ENCODE results near the gene SLC30A10. TPM values are rescaled to one million over a fixed set of nuclear protein-coding genes. Genes with fewer than 3 reads are reported as not detected.
"Not testable (repeated sequence)": the region's sequence is repeated elsewhere in the genome, so short reads cannot be mapped to it uniquely, and the experiment has no call there.

Gene SLC30A10
- 0.18 TPM in 1 of 2 replicates, not detected in the other for total RNA-seq (2014; rRNA removed; shearing (Covaris generic))
- polyA plus RNA-seq (2015; cell fraction: cytosol; rRNA removed) = 0.15 TPM in 1 of 2 replicates, not detected in the other
- polyA plus RNA-seq (2015; cell fraction: nucleus; rRNA removed) = 0.25 and 0.41 TPM in 2 replicates

DNA sequence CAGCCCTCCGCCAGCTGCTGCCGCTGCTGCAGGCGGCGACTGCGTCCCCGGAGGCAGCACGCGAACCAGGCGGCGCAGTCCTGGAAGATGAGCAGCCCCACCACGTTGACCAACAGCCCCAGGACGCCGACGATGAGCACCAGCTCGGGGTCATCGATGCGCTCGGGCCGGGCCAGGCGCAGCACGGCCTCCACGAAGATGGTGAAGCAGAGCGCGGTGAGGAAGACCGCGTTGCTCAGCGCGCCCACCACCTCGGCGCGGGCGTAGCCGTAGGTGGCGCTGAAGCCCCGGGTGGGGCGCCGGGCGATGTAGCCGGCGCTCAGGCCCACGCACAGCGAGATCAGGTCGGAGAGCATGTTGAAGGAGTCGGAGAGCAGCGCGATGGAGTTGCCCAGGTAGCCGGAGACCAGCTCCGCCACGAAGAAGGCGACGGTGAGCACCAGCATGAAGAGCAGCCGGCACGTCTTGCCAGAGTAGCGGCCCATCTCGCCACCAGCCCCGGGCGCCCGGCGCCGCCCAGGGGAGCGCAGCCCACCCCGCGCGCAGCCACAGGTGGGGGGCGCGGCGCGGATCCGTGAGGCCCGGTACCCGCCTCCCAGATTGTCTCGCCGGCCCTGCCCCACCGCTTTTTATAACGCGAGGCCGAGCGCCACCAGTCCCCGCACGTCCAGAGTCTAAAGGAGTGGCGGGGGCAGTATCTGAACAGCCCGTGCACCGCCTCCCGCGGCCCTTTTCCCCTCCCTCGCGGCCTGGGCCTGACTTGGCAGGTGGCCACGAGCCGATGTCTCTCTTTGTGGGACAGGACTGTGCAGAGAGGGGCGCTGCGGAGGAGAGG lies at the start of gene SLC30A10:
TSS of gene SLC30A10 (minus strand) at position 602 of the 835 bp plus-strand sequence. CDS start at position 485, 117 bp downstream.
- DNase-seq (ENCODE audit: low read depth, low spot score) = no peak
- in situ Hi-C loops (cut with HindIII; ENCODE audit: low pct_unique_long_range_greater_than_20kb, low sequenced_read_pairs) = no loop called here

DNA sequence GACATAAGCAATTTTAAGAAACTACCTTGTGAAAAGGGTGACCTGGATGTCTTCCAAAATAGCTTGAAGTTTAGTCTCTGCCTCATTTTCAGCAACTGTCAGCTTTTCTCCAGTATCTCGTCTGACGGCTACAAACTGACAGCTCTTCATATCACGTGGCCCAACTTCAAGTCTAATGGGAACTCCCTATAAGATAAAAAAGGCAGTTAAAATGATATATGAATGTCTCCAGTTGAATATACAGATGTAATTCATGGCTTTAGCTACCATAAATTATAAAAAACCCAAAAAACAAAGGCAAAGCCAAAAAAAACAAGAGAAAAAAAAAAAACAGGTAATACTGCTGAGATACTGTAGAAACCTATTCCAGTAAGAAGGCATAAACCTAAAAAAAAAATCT lies 44.9 kb upstream of the SLC30A10 start:
- DNase-seq (ENCODE audit: low read depth, low spot score) = no peak
- in situ Hi-C loops (cut with HindIII; ENCODE audit: low pct_unique_long_range_greater_than_20kb, low sequenced_read_pairs) = loop anchor here (10.0 kb wide), 1 partner anchor 98 kb away; no protein-coding TSS in a partner anchor

DNA sequence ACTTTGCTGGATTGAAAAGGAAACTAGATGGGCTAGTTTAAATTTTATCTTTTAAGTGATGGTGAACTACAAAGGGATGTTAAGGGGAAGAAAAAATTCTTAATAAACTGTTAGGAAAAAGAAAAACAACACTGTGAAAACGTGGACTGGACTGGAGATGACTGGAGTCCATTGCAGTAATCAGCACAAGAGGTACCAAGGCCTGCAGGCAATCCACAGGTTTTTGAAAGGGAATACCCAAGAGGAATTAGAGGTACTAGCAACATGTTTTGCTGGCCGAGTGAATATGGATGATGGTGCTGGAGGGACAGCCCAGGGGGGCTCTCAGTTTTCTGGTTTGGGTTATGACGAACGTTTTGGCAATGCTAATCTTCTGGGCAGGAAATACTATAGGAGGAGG lies 39.0 kb upstream of the SLC30A10 start:
- in situ Hi-C loops (cut with HindIII; ENCODE audit: low pct_unique_long_range_greater_than_20kb, low sequenced_read_pairs) = no loop called here
- DNase-seq (ENCODE audit: low read depth, low spot score) = no peak

DNA sequence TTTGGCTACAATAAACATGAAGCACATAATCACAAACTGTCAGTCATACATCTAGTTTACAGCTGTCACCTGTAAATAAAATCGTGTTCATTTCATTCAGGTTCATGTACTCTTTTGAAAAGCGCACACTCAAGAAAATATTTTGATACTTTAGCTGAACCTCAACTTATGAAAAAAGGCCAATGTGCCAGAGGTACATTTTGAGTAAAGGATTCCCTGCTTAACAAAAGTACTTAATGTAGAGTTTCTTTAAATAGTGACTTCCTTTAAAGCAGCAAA lies 37.7 kb upstream of the SLC30A10 start:
- no peak for DNase-seq (ENCODE audit: low read depth, low spot score)
- in situ Hi-C loops (cut with HindIII; ENCODE audit: low pct_unique_long_range_greater_than_20kb, low sequenced_read_pairs) = no loop called here

DNA sequence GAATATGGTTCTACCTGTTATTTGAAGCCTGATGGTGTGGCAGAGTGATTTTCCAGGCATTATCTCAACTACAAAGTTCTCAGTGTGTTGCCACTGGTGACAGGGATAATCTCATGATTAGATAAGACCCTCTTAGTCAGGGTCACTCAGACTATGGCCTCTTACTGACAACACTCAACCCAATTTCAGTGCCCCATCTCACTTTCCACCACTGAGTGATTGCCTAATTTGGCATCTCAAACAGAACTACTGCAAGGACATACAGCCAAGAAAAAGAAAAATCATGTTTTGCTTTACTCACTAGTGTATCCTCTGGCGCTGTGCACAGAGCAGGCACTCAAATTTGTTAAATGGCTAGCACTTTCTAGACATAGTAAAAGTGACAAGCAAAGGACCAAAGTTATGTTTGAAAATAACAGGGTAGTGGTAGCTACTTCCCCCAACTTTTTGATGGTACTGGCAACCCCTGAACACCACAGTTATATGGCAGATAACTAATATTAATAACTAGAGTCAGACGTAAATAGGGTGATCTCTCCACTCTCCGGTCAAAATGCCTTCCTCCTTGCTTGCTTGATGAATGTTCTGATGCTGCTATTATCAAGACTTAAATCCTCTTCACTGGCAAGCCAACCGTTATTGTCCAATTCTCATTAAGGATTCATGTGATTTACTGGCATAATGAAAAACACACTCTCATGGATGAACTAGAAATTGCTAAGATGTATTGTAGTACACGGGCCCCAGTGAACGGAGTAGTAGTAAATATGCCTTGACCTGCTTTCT lies 37.1 kb upstream of the SLC30A10 start:
- no peak for DNase-seq (ENCODE audit: low read depth, low spot score)
- in situ Hi-C loops (cut with HindIII; ENCODE audit: low pct_unique_long_range_greater_than_20kb, low sequenced_read_pairs) = no loop called here

DNA sequence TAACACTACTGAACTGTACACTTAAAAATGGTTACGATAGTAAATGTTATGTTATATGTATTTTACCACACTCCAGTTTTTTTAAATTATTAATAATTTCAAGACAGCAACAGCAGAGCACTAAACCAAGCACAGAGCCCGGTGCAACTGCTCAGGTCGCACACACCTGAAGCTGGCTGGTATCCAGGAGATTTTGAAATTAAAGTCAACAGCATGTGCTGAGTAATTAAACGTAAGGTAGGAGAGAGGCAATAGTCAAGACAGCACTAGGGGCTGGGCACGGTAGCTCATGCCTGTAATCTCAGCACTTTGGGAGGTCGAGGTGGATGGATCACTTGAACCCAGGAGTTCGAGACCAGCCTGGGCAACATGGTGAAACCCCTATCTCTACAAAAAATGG lies 35.1 kb upstream of the SLC30A10 start:
- in situ Hi-C loops (cut with HindIII; ENCODE audit: low pct_unique_long_range_greater_than_20kb, low sequenced_read_pairs) = no loop called here
- DNase-seq (ENCODE audit: low read depth, low spot score) = no peak

DNA sequence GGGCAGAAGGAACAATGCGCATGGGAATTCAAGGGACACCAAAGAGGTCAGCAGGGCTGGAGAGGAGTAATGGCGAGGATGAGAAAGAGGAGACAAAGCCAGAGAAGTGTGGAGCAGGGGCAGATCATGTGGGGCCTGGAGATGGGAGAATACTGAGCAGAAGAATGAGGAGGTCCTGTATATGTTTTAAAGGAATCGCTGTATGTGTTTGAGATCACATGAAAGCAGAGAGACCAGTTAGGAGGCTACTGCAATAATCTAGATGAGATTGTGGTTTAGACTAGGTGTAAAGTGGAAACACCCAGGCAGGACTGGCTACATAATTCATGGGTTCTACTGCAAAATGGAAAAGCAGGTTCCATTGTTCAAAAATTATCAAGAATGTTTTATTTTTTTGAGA lies 33.3 kb upstream of the SLC30A10 start:
- in situ Hi-C loops (cut with HindIII; ENCODE audit: low pct_unique_long_range_greater_than_20kb, low sequenced_read_pairs) = no loop called here
- no peak for DNase-seq (ENCODE audit: low read depth, low spot score)

DNA sequence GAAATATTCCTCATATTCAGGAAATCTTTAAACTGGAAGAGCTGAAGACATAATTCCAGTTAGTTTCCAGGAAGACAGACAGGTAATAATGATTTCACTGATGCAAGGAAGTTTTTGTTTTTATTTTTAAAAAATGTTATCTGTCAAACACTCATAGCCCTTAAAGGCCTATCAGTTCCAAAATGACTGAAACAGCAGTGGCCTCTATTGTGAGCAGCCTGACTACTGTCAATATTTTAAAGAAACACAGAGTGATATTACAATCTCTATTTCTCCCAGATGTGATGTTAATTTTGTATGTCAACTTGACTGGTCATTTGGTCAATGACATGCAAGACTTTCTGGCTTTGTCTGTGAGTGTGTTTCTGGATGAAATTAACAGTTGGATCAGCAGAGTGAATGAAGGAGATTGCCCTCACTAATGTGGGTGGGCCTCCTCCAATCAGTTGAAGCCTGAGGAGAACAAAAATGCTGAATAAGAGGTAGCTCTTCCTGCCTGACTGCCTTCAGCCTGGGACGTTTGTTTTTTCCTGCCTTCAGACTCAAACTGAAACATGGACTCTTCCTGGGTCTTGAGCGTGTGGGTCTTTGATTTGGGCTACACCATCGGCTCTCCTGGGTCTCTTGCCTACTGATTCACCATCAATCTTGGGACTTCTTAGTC lies 31.3 kb upstream of the SLC30A10 start:
- in situ Hi-C loops (cut with HindIII; ENCODE audit: low pct_unique_long_range_greater_than_20kb, low sequenced_read_pairs) = no loop called here
- DNase-seq (ENCODE audit: low read depth, low spot score) = no peak

DNA sequence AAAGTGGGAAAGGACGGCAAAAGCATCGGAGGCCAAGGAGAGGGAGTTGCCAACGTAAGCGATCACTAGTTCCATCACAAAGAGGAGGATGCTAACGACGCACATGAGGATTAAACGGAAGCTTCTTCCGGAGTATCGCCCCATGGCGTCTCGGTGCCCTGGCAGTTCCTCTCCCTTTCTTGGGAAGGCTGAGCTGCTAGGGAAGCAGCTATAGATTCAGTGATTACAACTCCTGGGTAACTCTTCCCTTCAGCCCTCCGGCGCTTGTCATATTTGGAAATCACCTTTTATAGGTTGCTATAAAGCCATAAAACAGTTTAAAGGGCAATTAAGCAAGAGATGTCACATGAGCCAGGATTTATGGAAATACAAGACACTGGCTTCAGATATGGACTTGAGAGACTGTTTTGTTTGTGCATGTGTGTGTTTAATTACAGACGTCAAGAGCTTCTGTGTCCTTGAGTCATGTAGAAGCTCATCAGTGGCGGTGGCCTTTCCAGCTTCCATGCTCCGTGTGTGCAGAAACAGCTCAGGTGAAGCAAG lies 30.6 kb upstream of the SLC30A10 start:
- no peak for DNase-seq (ENCODE audit: low read depth, low spot score)
- in situ Hi-C loops (cut with HindIII; ENCODE audit: low pct_unique_long_range_greater_than_20kb, low sequenced_read_pairs) = no loop called here

DNA sequence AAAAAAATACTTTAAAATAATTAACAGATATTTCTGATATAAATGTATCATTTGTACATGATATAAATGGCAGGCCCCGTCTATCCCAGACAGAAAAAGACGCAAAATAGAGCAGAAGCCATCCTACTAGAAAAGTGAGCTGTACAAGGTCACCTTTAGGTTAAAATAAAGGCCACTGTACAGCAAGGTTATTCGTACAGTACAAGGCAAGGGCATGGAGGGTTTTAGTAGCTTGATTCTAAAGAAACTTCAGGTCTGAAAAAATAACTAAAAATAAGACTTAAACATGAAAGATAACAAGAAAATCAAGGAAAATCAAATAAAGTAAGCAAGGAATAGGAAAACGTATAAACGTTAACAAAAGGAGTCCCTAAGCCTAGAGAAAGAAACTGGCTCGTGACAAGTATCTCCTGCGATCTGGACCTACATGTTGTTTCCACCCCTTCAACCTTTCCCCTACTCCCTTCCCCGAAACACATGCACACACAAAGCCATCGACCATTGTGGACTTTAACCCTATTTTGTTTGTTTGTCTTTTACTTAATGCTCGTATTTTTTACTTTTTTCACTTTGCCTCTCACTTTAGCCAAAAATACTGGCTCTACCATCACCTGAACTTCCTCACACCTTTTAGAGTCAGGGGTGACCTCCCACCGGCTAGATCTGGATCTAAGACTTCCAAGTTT lies 26.5 kb upstream of the SLC30A10 start:
- DNase-seq (ENCODE audit: low read depth, low spot score) = no peak
- in situ Hi-C loops (cut with HindIII; ENCODE audit: low pct_unique_long_range_greater_than_20kb, low sequenced_read_pairs) = no loop called here

DNA sequence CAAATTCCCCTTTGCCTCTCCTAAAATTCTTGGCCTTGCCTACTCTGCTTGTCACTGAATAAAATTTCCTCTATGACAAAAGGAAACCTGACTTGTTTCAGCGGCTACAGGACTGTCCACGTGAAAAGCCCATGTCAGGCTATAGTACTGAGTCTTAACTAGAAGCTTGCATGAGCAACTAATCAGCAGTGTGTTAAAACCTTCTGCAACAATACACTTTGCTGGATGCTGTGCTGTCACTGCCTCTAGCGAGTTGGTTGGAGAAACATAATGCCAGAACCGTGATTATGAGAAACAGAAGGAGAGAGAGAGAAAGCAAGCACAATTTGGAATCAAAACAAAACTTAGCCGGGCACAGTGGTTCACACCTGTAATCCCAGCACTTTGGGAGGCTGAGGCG lies 25.7 kb upstream of the SLC30A10 start:
- no peak for DNase-seq (ENCODE audit: low read depth, low spot score)

DNA sequence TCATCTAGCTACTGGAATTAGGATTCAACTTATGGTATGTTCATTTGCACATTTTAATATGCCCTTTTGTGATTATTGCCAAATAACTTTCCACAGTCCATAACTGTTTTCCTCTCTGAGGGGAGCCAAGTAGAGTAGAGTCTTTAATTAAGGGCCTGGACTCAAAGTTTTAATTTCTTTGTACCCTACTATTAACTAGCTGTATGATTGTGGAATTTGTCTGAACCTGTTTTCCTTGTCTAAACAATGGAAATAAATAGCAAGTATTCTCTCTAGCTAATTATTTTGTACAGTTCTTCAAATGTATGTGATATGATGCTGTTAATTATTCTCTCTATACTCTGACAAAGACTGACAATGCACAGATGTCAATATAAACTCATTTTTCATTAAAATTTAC lies 24.0 kb upstream of the SLC30A10 start:
- no peak for DNase-seq (ENCODE audit: low read depth, low spot score)
- in situ Hi-C loops (cut with HindIII; ENCODE audit: low pct_unique_long_range_greater_than_20kb, low sequenced_read_pairs) = no loop called here

More for the DNA sequence above, 25.7 kb upstream of the SLC30A10 start:
- in situ Hi-C loops (cut with HindIII; ENCODE audit: low pct_unique_long_range_greater_than_20kb, low sequenced_read_pairs) = no loop called here

DNA sequence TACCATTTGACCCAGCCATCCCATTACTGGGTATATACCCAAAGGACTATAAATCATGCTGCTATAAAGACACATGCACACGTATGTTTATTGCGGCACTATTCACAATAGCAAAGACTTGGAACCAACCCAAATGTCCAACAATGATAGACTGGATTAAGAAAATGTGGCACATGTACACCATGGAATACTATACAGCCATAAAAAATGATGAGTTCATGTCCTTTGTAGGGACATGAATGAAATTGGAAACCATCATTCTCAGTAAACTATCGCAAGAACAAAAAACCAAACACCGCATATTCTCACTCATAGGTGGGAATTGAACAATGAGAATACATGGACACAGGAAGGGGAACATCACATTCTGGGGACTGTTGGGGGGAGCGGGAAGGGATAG lies 20.9 kb upstream of the SLC30A10 start:
- in situ Hi-C loops (cut with HindIII; ENCODE audit: low pct_unique_long_range_greater_than_20kb, low sequenced_read_pairs); DNase-seq (ENCODE audit: low read depth, low spot score): not testable (repeated sequence)

DNA sequence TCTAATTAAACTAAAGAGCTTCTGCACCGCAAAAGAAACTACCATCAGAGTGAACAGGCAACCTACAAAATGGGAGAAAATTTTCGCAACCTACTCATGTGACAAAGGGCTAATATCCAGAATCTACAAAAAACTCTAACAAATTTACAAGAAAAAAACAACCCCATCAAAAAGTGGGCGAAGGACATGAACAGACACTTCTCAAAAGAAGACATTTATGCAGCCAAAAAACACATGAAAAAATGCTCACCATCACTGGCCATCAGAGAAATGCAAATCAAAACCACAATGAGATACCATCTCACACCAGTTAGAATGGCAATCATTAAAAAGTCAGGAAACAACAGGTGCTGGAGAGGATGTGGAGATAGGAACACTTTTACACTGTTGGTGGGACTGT lies 20.4 kb upstream of the SLC30A10 start:
- in situ Hi-C loops (cut with HindIII; ENCODE audit: low pct_unique_long_range_greater_than_20kb, low sequenced_read_pairs); DNase-seq (ENCODE audit: low read depth, low spot score): not testable (repeated sequence)

DNA sequence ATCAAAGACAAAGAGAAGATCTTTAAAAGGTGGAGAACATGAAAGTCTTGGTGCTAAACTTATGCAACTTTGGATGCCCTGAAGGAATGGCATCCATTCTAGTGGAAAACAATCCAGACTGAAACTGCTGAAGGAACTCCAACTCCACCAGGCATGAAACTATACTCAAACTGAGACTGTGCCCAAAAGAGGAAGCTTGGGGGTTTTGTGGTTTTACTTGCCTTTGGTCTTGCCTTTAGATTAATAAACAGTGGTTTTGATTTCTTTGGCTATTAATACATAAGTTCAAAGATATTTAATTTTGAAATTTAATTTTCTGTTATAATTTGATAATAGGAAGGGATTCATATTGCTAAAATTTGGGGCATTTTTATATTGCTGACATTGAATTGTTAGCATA lies 17.4 kb upstream of the SLC30A10 start:
- in situ Hi-C loops (cut with HindIII; ENCODE audit: low pct_unique_long_range_greater_than_20kb, low sequenced_read_pairs) = no loop called here
- DNase-seq (ENCODE audit: low read depth, low spot score) = no peak

DNA sequence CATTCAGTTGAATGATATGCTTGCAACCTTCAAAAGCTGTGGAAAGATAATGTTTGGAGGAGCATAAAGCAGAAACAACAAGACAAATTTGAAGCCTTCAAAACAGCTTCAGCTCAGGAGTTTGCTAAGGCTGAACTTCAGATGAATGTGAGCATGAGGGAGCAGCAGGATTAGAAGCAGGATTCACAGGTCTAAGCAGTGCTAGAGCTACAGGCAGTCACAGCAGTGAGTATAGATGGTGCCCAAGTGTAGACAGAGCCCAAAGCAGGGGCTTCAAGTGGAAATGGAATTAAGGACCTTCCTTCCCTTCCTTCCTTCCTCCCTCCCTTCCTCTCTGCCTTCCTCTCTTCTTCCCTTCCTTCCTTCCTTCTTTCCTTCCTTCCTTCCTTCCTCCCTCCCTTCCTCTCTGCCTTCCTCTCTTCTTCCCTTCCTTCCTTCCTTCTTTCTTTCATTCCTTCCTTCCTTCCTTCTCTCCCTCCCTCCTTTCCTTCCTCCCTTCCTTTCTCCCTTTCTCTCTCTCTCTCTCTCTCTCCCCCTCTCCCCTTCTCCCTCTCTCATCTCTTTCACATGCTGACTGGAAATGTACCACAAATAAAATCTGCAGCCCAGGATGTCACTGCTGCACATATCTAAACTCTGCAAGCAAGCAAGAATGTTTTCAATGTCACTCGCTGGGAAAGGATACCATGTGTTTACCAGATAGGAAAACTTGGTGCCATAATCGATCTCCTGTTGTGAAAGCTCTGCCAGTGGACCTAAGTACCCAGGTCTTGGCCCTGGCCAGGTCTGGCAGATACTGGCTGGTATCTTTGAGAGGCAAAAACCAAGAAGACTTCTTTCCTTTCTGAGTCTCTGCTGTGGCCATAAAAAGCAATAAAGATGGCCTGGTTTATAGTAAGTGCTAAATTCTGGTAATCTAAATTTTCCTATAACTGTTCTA lies 13.1 kb upstream of the SLC30A10 start:
- DNase-seq (ENCODE audit: low read depth, low spot score) = no peak
- in situ Hi-C loops (cut with HindIII; ENCODE audit: low pct_unique_long_range_greater_than_20kb, low sequenced_read_pairs) = no loop called here

Measured in SK-MEL-5 (cell line).